ENCODE measurements around the gene LGALS4.
"Not testable (repeated sequence)": the region's sequence is repeated elsewhere in the genome, so short reads cannot be mapped to it uniquely, and the experiment has no call there.

LGALS4 gene

DNA sequence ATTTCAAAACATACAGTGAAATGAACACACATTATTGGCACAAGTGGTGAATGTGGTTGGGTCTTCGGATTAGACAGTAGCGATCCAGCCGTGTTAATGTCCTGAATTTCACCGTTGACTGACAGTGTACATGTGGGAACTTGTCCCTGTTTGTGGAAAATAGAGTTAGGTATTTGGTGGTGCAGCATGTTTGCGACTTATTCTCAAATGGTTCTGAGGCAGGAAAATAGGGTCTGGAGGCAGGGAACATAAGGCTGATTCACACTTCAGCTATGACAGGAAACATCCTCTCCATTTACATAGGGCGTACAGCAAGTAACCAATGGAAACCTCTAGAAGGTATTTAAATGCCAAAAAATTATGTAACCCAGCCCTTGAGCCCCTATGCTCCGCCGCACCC lies 19.6 kb downstream of the LGALS4 start:
- DNase-seq, result no peak

DNA sequence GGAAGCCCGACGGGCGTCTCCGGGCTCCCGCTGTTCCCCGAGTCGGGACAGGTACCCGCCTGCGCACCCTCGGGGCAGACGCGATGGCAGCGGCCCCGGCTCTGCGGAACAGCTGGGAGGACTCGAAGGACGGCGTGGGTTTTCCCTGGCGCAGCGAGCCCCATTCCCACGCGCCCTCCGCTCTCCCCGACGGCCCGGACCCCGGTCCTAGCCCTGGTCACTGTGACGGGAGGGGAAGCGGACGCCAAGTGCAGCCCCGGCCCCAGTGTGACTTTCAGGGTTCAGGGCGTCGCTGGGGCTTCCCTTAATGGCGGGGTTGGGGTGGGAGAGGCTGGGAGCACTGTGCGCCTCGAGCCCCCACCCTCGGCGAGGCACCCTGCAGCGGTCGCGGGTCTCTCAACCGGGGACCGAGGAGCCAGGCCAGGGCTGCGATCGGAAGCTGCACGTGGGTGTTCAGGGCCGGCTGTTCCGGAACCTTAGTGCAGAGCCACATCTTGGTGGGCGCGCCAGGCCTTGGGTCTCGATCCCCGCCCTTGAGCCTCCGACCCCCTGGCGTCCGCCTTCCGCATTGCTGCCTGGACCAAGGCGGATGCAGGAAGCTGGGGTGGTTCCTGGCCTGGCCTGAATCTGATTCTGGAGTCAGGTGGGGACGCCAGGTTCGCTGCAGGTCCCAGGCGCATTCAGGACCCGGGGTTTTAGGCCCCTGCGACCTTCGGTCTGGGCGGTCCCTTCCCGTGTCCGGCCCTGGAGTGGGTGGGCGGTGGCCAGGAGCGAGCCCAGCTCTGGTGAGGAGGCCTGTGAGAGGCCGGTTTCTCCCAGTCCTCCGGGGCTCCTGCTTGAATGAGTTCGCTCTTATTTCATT lies 20.3 kb downstream of the LGALS4 start:
- no peak for DNase-seq

DNA sequence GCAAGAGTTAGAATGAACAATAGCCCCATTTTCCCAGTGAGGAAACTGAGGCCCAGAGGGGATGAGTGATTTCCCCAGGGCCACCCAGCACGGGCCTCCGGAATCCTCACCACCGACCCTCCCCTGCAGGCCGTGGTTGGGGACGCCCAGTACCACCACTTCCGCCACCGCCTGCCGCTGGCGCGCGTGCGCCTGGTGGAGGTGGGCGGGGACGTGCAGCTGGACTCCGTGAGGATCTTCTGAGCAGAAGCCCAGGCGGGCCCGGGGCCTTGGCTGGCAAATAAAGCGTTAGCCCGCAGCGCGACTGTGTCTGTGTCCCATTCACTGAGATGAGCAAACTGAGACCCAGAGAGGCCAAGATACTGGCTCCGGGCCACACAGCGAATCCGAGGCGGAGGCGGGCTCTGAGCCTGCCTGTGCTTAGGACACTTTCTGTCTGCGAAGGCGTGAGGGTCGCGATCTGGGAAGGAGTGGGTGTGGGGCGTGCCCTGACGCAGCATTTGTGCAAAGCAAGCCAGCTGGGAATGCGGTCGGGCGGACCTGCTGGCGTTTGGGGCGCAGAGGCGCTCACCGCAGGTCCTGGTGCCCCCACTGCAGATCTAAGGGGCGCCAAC lies 21.2 kb downstream of the LGALS4 start:
- not testable (repeated sequence) for DNase-seq

DNA sequence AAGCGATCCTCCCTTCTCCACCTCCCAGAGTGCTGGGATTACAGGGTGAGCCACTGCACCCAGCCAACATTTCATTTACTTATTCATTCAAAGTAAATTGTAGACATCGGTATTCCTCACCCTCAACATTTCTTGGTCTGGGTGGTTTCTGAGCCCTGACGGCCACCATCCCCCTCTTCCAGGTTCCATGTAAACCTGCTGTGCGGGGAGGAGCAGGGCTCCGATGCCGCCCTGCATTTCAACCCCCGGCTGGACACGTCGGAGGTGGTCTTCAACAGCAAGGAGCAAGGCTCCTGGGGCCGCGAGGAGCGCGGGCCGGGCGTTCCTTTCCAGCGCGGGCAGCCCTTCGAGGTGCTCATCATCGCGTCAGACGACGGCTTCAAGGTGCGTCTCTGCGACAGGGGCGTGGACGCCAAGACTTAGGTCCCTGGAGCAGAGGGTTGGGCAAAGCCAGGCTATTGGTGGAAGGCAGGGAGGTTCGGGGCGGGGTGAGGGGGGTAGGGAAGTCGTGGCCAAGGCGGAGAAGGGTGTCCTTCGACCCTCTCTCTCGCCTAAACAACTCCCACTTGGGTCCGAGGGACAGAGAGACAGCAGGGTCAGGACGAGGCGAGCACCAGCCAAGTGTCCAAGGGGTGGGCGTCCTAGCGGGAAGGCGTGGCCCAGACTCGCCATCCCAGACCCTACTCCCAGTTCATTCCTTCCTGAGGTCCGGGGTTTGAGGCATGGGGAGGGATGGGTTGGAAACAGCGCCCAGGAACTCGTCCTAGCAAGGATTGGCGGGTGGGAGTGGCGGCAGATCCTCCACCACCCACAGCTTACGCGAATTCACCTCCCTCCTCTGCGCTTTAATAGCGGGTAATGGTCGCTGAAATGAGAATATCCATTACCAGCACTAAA lies 22.0 kb downstream of the LGALS4 start:
- DNase-seq, result not testable (repeated sequence)

DNA sequence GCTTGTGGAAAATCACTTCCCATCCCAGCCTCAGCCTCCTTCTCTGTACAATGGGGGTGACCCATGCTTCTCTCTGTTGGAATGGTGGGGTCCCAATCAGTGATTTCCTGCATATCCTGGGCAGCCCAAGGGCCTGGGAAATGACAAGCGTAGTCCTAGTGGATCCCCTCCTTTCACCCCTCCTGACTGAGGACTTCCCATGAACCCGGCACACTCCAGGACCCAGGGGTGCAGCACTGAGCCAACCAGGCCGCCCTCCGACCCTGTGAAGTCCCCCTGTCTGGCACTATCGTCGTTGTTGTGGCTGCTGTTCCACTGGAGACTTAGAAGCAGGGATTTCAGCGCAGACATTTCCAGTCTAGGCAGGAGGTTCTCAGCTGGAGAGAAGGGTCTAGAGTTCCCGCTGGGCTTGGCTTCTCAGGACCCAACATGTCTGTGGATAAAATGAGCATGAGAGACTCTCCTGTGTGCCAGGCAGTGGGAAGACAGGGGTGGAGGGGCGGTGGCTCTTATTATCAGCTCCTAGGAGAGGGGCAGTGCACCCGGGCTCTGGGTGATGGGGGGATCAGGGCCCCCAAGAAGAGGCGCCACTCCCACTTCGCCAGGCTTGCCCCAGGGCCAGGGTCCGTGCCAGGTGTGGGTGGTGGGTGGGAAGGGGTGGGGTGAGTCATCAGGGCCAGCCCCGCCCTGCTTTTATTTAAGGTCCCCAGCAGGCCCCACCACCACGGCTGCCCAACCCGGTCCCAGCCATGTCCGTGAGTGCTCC lies 24.1 kb downstream of the LGALS4 start, which contains the start of gene LGALS7B:
LGALS7B (plus strand) TSS at position 723 of the 766 bp plus-strand sequence; CDS start at position 750, 27 bp downstream.
- no peak for DNase-seq

DNA sequence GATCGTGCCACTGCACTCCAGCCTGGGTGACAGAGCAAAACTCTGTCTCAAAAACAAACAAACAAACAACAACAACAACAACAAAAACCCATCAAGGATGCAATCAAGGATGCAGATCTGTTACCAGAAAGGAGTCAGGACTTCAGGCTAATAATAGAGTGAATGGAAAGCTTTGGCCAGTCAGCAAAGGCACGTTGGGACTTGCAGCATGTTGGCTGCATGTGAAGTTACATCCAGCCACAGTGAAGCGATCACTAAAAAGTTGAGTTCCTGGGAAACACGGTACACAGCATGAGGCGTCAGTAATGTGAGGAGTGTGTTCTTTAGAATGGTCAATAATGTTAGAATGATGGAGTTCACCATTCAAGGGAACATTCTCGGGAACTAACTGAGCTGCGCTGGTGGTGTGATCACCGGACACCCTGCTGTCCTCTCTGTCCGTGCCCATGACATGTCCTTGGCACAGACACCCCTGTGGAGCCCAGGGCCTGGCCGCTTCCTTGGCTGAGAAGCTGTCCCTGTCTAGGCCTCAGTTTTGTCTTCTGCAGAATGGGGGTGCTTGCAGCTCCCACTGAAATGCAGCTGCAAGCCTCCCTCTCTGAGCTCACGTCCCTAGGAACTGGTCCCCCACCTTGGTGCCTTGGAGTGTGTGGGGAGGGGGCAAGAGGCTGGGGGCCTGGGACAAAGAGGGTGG lies 26.0 kb downstream of the LGALS4 start:
- no peak for DNase-seq

DNA sequence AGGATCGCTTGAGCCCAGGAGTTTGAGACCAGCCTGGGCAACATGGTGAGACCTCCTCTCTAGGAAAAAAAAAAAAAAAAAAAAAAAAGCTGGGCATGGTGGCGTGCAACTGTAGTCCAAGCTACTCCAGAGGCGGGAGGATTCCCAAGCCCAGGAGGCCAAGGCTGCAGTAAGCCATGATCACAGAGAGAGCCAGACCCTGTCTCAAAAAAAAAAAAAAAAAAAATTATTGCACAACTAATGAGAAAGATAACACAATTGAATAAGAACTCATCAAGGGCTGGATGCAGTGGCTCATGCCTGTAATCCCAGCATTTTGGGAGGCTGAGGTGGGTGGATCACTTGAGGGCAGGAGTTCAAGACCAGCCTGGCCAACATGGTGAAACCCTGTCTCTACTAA lies 26.7 kb downstream of the LGALS4 start:
- DNase-seq, result not testable (repeated sequence)

DNA sequence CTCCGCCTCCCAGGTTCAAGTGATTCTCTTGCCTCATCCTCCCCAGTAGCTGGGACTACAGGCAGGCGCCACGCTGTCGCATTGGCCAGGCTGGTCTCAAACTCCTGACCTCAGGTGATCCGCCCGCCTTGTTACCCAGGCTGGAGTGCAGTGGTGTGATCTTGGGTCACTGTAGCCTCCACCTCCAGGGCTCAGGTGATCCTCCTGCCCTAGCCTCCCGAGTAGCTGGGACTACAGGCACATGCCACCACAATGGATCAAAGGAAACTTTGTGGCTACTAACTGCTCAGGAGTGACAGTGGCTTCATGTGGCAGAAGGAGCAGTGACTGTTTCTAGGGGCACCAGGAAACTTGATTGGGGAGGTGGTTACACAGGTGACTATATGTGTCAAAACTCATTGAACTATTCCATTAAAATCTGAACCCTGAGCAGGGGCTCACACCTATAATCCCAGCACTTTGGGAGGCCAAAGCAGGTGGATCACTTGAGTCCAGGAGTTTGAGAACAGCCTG lies 27.5 kb downstream of the LGALS4 start:
- no peak for DNase-seq

DNA sequence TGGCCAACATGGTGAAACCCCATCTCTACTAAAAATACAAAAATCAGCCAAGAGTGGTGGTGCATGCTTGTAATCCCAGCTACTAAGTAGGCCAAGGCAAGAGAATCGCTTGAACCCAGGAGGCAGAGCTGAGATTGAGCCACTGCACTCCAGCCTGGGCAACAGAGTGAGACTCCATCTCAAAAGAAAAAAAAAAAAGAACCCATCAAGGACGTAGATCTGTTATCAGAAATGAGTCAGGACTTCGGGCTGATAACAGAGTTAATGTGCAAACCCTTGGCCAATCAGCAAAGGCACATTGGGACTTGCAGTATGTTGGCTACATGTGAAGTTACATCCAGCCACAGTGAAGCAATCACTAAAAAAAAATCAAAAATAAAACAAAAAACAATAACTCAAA lies 28.5 kb downstream of the LGALS4 start:
- no peak for DNase-seq

DNA sequence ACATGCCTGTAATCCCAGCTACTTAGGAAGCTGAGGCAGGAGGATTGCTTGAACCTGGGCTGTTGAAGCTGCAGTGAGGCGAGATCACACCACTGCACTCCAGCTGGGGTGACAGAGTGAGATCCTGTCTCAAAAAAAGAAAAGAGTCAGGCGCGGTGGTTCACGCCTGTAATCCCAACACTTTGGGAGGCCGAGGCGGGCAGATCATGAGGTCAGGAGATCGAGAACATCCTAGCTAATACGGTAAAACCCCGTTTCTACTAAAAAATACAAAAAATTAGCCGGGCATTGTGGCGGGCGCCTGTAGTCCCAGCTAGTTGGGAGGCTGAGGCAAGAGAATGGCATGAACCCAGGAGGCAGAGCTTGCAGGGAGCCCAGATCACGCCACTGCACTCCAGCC lies 30.5 kb downstream of the LGALS4 start:
- not testable (repeated sequence) for DNase-seq

DNA sequence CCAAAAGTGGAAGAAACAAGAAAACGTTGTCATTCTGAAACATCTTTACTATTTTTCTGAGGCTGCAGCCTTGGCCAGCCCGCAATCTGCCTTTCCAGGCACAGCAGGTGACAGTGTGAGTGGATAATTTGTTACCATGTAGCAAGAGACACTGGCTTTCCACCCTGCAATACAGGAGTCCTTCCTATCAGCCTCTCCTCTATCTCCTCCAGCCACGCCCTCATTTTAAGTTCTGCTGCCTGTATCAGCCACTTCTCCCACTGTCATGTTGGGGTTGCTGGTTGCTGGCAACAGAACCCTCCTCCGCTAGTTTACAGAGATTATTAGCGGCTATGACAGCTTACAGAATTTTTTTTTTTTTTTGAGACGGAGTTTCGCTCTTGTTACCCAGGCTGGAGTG lies 31.7 kb downstream of the LGALS4 start:
- no peak for DNase-seq

DNA sequence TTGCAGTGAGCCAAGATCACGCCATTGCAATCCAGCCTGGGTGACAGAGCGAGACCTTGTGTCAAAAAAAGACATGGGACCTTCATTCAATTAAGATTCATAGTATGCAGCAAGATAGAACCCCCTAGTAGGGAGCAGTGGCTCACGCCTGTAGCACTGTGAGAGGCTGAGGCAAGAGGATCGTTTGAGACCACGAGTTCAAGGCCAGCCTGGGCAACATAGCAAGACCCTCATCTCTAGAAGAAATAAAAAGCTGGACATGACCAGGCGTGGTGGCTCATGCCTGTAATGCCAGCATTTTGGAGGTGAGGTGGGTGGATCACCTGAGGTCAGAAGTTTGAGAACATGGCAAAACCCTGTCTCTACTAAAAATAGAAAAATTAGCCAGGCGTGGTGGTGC lies 32.3 kb downstream of the LGALS4 start:
- no peak for DNase-seq

DNA sequence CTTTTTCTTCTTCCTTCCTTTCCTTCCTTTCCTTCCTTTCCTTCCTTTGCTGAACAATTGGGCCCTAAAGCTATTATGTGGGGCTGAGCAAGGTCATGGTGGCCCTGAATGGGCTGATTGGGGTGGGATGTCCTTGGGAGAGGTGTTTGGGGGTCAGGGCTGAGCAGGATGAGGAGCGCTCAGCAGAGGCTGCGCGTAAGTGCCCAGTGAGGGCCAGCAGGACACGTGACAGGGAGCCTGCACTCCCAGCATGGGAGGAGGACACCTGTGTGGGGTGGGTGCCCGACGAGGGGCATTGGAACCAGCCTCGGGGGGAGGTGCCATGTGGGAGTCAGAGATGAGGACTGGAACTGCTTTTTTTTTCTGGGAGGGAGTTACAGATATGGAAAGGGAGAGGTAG lies 34.0 kb downstream of the LGALS4 start:
- DNase-seq, result no peak

DNA sequence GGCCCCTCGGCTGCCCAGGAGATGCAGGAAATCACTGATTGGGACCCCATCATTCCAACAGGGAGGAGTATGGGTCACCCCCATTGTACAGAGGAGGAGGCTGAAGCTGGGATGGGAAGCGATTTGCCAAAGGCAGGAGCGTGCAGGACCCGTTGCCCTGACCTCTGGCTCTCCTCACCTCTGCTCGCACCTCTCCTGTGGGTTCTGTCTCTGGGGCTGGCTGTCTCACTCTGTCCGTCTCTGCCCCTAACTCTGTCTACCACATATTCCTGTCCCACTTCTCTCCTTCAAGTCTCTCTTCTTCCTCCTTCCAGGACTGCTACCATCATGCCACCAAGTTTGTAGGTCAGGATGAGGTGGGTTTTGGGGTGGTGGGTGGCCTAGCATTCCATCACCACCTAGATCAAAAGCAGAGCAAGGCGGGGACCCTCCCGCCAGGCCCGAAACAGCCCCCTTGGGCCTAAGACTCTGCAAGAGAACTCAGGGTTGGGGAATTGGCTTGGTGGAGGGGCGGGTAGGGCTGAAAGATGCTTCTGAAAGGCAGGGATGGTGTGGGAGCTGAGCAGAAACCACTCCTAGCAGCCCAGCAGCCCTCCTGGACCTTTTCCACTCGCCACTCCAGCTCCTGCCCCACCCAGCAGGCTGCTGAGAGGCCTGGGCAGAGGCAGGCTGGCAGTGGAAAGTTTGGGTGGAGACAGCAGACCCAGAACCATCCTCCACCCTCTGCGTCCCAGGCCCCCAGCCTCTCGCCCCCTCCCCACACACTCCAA lies 38.4 kb downstream of the LGALS4 start:
- DNase-seq, result no peak

DNA sequence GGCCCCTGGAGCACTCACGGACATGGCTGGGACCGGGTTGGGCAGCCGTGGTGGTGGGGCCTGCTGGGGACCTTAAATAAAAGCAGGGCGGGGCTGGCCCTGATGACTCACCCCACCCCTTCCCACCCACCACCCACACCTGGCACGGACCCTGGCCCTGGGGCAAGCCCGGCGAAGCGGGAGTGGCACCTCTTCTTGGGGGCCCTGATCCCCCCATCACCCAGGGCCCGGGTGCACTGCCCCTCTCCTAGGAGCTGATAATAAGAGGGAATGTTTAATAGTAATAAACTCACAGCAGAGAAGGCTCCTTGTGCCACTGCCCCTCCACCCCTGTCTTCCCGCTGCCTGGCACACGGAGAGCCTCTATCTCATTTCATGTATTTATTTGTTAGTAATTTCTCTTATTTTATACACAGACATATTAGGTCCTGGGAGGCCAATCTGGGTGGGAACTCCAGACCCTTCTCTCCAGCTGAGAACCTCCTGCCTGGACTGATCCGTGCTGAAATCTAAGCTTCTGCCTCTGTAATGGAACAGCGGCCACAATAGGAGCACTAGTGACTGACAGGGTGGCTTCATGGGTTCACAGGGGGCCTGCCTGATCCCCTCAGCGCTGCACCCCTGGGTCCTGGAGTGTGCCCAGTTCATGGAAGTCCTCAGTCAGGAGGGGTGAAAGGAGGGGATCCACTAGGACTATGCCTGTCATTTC lies 39.1 kb downstream of the LGALS4 start, which contains the start of gene LGALS7:
LGALS7 (minus strand) TSS at position 49 of the 709 bp plus-strand sequence; CDS start at position 24, 25 bp downstream.
- DNase-seq, result no peak

DNA sequence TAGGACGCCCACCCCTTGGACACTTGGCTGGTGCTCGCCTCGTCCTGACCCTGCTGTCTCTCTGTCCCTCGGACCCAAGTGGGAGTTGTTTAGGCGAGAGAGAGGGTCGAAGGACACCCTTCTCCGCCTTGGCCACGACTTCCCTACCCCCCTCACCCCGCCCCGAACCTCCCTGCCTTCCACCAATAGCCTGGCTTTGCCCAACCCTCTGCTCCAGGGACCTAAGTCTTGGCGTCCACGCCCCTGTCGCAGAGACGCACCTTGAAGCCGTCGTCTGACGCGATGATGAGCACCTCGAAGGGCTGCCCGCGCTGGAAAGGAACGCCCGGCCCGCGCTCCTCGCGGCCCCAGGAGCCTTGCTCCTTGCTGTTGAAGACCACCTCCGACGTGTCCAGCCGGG lies 41.2 kb downstream of the LGALS4 start:
- DNase-seq, result not testable (repeated sequence)

DNA sequence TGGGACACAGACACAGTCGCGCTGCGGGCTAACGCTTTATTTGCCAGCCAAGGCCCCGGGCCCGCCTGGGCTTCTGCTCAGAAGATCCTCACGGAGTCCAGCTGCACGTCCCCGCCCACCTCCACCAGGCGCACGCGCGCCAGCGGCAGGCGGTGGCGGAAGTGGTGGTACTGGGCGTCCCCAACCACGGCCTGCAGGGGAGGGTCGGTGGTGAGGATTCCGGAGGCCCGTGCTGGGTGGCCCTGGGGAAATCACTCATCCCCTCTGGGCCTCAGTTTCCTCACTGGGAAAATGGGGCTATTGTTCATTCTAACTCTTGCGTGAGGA lies 41.8 kb downstream of the LGALS4 start:
- not testable (repeated sequence) for DNase-seq

DNA sequence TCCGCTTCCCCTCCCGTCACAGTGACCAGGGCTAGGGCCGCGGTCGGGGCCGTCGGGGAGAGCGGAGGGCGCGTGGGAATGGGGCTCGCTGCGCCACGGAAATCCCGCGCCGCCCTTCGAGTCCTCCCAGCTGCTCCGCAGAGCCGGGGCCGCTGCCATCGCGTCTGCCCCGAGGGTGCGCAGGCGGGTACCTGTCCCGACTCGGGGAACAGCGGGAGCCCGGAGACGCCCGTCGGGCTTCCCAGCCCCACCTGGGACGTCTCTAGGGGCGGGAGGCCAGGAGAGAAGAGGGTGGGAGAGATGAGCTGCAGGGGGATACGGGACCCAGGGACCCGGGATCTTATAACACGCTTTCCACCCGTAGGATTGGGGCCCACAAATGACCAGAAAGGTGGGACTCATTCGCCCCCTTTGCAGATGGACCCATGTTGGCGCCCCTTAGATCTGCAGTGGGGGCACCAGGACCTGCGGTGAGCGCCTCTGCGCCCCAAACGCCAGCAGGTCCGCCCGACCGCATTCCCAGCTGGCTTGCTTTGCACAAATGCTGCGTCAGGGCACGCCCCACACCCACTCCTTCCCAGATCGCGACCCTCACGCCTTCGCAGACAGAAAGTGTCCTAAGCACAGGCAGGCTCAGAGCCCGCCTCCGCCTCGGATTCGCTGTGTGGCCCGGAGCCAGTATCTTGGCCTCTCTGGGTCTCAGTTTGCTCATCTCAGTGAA lies 42.4 kb downstream of the LGALS4 start:
- not testable (repeated sequence) for DNase-seq

DNA sequence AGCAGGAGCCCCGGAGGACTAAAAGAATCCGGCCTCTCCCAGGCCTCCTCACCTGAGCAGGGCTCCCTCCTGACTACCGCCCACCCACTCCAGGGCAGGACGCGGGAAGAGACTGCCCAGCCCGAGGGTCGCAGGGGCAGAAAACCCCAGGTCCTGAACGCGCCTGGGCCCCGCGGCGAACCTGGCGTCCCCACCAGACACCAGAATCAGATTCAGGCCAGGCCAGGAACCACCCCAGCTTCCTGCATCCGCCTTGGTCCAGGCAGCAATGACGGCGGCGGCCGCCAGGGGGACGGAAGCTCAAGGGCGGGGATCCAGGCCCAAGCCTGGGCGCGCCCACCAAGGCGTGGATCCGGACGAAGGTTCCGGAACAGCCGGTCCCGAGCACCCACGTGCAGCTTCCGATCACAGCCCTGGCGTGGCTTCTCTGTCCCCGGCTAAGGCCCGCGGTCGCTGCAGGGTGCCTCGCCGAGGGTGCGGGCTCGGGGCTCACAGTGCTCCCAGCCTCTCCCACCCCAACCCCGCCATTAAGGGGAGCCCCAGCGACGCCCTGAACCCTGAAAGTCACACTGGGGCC lies 43.0 kb downstream of the LGALS4 start:
- no peak for DNase-seq
